ENCODE data around the gene CNTNAP2.

- TF ChIP-seq, protein P1, sequence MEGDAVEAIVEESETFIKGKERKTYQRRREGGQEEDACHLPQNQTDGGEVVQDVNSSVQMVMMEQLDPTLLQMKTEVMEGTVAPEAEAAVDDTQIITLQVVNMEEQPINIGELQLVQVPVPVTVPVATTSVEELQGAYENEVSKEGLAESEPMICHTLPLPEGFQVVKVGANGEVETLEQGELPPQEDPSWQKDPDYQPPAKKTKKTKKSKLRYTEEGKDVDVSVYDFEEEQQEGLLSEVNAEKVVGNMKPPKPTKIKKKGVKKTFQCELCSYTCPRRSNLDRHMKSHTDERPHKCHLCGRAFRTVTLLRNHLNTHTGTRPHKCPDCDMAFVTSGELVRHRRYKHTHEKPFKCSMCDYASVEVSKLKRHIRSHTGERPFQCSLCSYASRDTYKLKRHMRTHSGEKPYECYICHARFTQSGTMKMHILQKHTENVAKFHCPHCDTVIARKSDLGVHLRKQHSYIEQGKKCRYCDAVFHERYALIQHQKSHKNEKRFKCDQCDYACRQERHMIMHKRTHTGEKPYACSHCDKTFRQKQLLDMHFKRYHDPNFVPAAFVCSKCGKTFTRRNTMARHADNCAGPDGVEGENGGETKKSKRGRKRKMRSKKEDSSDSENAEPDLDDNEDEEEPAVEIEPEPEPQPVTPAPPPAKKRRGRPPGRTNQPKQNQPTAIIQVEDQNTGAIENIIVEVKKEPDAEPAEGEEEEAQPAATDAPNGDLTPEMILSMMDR (IDR thresholded peaks at IDR 0.05), result no peak
- TF ChIP-seq POLR2A (IDR thresholded peaks at IDR 0.05), result no peak
Measured at GRCh38 chr7:148223160-148223559, 2106.6 kb downstream of the CNTNAP2 start.

Measured in tibial nerve (tissue), 3 donors.